Uterus (tissue), 2 donors: ENCODE data around the gene RGSL1.

Experiments
- CTCF ChIP-seq, 4 experiments: fragments of 200-600 bp in 2 of 4; fragments of 450-650 bp in 2 of 4; sonication (generic) in 2 of 4; IDR thresholded peaks; one replicate each; pipeline ENCODE4 v1.5.1; 2016 to 2019; ENCODE audit warnings: antibody characterized with exemption in 4 of 4, mild to moderate bottlenecking in 2 of 4, moderate library complexity in 1 of 4
- POLR2A ChIP-seq, 2 donors: fragments of 450-650 bp; IDR thresholded peaks; one replicate each; pipeline ENCODE4 v1.6.1; 2016; ENCODE audit warnings: antibody characterized with exemption in 2 of 2, mild to moderate bottlenecking in 1 of 2, moderate library complexity in 1 of 2

DNA sequence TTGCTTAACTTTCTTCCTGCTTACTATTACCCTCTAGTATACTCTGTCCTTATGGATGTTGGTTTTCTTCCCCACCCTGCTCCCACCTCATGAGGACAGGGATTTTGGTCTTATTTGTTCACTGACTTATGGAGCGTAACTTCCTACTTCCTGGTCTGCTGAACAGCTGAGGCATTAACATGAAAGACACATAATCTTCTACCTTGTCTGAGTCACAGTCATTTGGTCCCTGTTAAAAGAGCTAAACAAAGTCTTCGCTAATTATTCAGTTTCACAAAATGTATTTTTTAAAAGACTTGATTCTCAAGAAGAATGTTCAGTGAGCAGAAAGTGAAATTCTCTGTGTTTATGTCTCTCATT is 120.6 kb downstream of the RGSL1 start:
- TF ChIP-seq CTCF (IDR thresholded peaks at IDR 0.05) (no peak), POLR2A (IDR thresholded peaks at IDR 0.05) (no peak)
